Uterus (tissue), 2 donors: ENCODE results near the gene OTOP3.

Source experiments
- POLR2A ChIP-seq, 2 donors: fragments of 450-650 bp; IDR thresholded peaks; one replicate each; pipeline ENCODE4 v1.6.1; 2016; ENCODE audit warnings: antibody characterized with exemption in 2 of 2, mild to moderate bottlenecking in 1 of 2, moderate library complexity in 1 of 2
- TF ChIP-seq, protein P1 (sequence below), 4 experiments: fragments of 200-600 bp in 2 of 4; fragments of 450-650 bp in 2 of 4; sonication (generic) in 2 of 4; IDR thresholded peaks; one replicate each; pipeline ENCODE4 v1.5.1; 2016 to 2019; ENCODE audit warnings: antibody characterized with exemption in 4 of 4, mild to moderate bottlenecking in 2 of 4, moderate library complexity in 1 of 4

DNA sequence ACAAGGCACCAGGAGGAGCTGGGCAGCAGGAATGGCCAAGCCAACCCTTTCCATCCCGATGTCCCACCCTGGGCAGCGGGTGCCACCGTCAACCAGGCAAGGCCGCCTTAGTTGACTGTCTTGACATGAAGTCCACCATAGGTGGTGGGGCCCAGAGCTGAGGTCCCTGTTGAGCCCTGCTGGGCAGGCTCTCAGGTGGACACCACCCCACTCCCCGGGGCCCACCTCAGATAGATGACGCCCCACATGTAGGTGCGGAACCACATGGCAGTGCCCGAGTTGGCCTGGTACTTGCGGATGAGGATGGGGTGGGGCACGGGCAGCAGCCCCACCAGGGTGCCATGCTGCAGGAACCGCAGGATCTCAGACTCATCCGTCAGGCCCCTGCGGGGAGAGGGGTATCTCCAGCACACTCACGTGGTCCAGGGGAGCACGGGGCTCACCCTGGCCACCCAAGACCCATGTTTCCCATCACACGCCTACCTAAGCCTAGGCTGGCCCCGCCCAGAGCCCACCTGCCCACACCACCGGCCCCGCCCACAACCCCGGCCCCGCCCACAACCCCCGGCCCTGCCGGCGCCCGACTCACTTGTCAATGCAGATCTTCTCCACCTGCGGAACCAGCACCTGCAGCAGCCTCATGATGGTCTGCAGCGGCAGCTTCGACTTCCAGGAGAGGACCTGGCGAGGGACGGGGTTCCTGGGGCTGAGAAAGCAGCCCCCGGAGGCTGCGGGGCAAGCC is 16.2 kb downstream of the OTOP3 start:
- no peak for TF ChIP-seq POLR2A (IDR thresholded peaks at IDR 0.05)
- TF ChIP-seq, protein P1, sequence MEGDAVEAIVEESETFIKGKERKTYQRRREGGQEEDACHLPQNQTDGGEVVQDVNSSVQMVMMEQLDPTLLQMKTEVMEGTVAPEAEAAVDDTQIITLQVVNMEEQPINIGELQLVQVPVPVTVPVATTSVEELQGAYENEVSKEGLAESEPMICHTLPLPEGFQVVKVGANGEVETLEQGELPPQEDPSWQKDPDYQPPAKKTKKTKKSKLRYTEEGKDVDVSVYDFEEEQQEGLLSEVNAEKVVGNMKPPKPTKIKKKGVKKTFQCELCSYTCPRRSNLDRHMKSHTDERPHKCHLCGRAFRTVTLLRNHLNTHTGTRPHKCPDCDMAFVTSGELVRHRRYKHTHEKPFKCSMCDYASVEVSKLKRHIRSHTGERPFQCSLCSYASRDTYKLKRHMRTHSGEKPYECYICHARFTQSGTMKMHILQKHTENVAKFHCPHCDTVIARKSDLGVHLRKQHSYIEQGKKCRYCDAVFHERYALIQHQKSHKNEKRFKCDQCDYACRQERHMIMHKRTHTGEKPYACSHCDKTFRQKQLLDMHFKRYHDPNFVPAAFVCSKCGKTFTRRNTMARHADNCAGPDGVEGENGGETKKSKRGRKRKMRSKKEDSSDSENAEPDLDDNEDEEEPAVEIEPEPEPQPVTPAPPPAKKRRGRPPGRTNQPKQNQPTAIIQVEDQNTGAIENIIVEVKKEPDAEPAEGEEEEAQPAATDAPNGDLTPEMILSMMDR (IDR thresholded peaks at IDR 0.05): no peak
